GM12878 (cell line): Measurements from ENCODE around the gene RAN. TPM values are rescaled to one million over a fixed set of nuclear protein-coding genes. Genes with fewer than 3 reads are reported as not detected.

Experiments used
- BCL3 ChIP-seq: IDR thresholded peaks from 2 replicates; pipeline ENCODE4 v1.6.1; 2011; ENCODE audit warnings: borderline replicate concordance, low read depth, mild to moderate bottlenecking, moderate library complexity, low read length; ENCODE audit not compliant: insufficient read depth, poor library complexity, severe bottlenecking
- CBX3 ChIP-seq: fragments of 200-600 bp; sonication (generic); IDR thresholded peaks from 2 replicates; pipeline ENCODE4 v1.6.1; 2016; ENCODE audit warnings: low read depth, borderline replicate concordance
- ETV6 ChIP-seq, 2 experiments: fragments of 450-650 bp in 1 of 2; IDR thresholded peaks in 1 of 2; conservative IDR thresholded peaks in 1 of 2; 2 replicates each; pipeline ENCODE4 v1.6.1; 2014; ENCODE audit warnings: antibody characterized with exemption in 1 of 2, borderline replicate concordance in 1 of 2, low read depth in 1 of 2, mild to moderate bottlenecking in 1 of 2, moderate library complexity in 1 of 2
- MEF2B ChIP-seq: fragments of 450-650 bp; IDR thresholded peaks from 2 replicates; pipeline ENCODE4 v1.6.1; 2018; ENCODE audit warnings: mild to moderate bottlenecking, moderate library complexity; ENCODE audit not compliant: partially characterized antibody, poor library complexity, severe bottlenecking
- PML ChIP-seq: IDR thresholded peaks from 2 replicates; pipeline ENCODE4 v1.6.1; 2012; ENCODE audit warnings: low read length, inconsistent platforms
- POLR2AphosphoS2 ChIP-seq: IDR thresholded peaks from 2 replicates; pipeline ENCODE4 v1.6.1; 2011; ENCODE audit warnings: low read depth, mild to moderate bottlenecking, low read length, improper control_type of control experiment, moderate library complexity
- POU2F2 ChIP-seq: IDR thresholded peaks from 3 replicates; pipeline ENCODE4 v1.6.1; 2011; ENCODE audit warnings: low read depth, mild to moderate bottlenecking, low read length, borderline replicate concordance
- RELA ChIP-seq: fragments of 450-650 bp; IDR thresholded peaks from 2 replicates; pipeline ENCODE4 v1.8.0; 2014; ENCODE audit warnings: borderline replicate concordance; ENCODE audit not compliant: partially characterized antibody
- REST ChIP-seq: IDR thresholded peaks from 2 replicates; pipeline ENCODE4 v1.6.1; 2012; ENCODE audit warnings: mild to moderate bottlenecking, low read depth, low read length
- STAT1 ChIP-seq: fragments of 450-650 bp; conservative IDR thresholded peaks from 2 replicates; pipeline ENCODE4 v1.6.1; 2014; ENCODE audit warnings: antibody characterized with exemption, mild to moderate bottlenecking
- WRNIP1 ChIP-seq: IDR thresholded peaks from 2 replicates; pipeline ENCODE4 v1.6.1; 2011; ENCODE audit warnings: low read depth, low read length, improper control_type of control experiment, borderline replicate concordance
- polyA plus RNA-seq, 11 experiments: library from polyadenylated mRNA; depleted of rRNA in 4 of 11; unstranded in 6 of 11; stranded (reverse) in 5 of 11; fragments of >200 nt; fragmentation: Nextera tagmentation in 4 of 11; fragmentation: Illumina TruSeq in 1 of 11; extraction: Ambion mirVana in 4 of 11; extraction: Trizol in 1 of 11; gene quantifications; 1 replicate in 1 of 11; 2 replicates in 10 of 11; pipeline versions ENCODE4 v1.2.1 to v1.2.3, GENCODE V29; 2011 to 2016; ENCODE audit warnings: inconsistent platforms in 2 of 11, missing spikeins in 2 of 11, low read depth in 1 of 11
- total RNA-seq, 4 experiments: library from RNA; depleted of rRNA in 3 of 4; stranded (reverse); fragments of >200 nt in 3 of 4; fragmentation: Illumina TruSeq in 1 of 4; extraction: Trizol in 1 of 4; gene quantifications; 2 replicates each; pipeline versions ENCODE4 v1.2.1 to v1.2.3, GENCODE V29; 2013 to 2021
- TF ChIP-seq, protein P1 (sequence below): IDR thresholded peaks from 2 replicates; pipeline ENCODE4 v1.6.1; 2012; ENCODE audit warnings: improper control_type of control experiment, low read depth, low read length; ENCODE audit not compliant: insufficient replicate concordance
- TF ChIP-seq, protein P2 (sequence below): fragments of 450-650 bp; IDR thresholded peaks from 2 replicates; pipeline ENCODE4 v1.6.1; 2017; ENCODE audit warnings: antibody characterized with exemption, mild to moderate bottlenecking, moderate library complexity

Gene RAN
- total and polyA plus RNA-seq, 10 of the 15 experiments (the other 5 are each of a cell fraction or from before 2014, with no cell fraction given) = 1,598 to 3,769 (median 2,845) TPM

DNA sequence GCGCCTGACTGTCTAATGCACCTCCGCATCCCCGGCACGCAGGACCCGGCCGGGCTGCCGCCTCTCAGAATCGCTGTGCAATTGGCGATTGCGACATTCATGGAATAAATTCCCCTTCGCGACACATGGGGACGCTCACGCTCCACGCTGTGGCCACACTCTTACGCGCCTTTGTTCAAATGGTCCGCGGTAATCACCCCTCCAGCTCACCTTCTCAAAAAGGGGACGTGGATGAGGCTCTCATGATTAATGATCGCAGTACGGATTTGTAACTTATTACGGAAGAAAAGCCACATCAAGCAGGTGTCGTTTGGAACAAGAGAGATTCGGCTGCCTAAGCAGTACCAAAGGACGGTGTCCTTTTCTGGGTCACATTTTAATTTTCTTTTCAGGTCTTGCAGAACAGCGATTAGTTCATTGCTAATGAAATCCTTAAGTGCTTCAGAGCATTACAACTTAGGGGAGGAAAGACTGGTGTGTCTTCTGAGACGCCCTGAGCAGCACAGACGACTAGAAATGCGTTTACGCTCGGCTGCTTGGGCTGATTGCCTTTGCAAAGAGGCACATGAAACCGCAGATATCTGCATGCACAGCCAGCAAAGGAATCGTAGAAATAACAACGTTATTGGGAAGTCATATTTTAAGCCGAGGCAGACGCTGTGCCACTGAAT lies 44.5 kb downstream of the RAN start (continued):
- TF ChIP-seq, protein P1, sequence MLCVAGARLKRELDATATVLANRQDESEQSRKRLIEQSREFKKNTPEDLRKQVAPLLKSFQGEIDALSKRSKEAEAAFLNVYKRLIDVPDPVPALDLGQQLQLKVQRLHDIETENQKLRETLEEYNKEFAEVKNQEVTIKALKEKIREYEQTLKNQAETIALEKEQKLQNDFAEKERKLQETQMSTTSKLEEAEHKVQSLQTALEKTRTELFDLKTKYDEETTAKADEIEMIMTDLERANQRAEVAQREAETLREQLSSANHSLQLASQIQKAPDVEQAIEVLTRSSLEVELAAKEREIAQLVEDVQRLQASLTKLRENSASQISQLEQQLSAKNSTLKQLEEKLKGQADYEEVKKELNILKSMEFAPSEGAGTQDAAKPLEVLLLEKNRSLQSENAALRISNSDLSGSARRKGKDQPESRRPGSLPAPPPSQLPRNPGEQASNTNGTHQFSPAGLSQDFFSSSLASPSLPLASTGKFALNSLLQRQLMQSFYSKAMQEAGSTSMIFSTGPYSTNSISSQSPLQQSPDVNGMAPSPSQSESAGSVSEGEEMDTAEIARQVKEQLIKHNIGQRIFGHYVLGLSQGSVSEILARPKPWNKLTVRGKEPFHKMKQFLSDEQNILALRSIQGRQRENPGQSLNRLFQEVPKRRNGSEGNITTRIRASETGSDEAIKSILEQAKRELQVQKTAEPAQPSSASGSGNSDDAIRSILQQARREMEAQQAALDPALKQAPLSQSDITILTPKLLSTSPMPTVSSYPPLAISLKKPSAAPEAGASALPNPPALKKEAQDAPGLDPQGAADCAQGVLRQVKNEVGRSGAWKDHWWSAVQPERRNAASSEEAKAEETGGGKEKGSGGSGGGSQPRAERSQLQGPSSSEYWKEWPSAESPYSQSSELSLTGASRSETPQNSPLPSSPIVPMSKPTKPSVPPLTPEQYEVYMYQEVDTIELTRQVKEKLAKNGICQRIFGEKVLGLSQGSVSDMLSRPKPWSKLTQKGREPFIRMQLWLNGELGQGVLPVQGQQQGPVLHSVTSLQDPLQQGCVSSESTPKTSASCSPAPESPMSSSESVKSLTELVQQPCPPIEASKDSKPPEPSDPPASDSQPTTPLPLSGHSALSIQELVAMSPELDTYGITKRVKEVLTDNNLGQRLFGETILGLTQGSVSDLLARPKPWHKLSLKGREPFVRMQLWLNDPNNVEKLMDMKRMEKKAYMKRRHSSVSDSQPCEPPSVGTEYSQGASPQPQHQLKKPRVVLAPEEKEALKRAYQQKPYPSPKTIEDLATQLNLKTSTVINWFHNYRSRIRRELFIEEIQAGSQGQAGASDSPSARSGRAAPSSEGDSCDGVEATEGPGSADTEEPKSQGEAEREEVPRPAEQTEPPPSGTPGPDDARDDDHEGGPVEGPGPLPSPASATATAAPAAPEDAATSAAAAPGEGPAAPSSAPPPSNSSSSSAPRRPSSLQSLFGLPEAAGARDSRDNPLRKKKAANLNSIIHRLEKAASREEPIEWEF = no peak
- TF ChIP-seq POU2F2 (0 out of 3 replicates have a peak, but pooled peaks have one; percentile 60), WRNIP1 (no peak), PML (no peak), CBX3 (no peak), POLR2AphosphoS2 (no peak), REST (no peak), RELA (no peak), BCL3 (no peak), MEF2B (no peak), ETV6 (conservative IDR thresholded peaks at IDR 0.05 in 1 of 2, IDR thresholded peaks at IDR 0.05 in 1 of 2; ENCODE audit: borderline replicate concordance in 1 of 2, low read depth in 1 of 2) (no peak), STAT1 (no peak)
- TF ChIP-seq, protein P2, sequence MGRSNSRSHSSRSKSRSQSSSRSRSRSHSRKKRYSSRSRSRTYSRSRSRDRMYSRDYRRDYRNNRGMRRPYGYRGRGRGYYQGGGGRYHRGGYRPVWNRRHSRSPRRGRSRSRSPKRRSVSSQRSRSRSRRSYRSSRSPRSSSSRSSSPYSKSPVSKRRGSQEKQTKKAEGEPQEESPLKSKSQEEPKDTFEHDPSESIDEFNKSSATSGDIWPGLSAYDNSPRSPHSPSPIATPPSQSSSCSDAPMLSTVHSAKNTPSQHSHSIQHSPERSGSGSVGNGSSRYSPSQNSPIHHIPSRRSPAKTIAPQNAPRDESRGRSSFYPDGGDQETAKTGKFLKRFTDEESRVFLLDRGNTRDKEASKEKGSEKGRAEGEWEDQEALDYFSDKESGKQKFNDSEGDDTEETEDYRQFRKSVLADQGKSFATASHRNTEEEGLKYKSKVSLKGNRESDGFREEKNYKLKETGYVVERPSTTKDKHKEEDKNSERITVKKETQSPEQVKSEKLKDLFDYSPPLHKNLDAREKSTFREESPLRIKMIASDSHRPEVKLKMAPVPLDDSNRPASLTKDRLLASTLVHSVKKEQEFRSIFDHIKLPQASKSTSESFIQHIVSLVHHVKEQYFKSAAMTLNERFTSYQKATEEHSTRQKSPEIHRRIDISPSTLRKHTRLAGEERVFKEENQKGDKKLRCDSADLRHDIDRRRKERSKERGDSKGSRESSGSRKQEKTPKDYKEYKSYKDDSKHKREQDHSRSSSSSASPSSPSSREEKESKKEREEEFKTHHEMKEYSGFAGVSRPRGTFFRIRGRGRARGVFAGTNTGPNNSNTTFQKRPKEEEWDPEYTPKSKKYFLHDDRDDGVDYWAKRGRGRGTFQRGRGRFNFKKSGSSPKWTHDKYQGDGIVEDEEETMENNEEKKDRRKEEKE = no peak
